Coronary artery (tissue), 2 donors: ENCODE data around the gene ARHGAP44.

Source experiments
- DNase-seq: peaks from one replicate; pipeline ENCODE4 v3.0.0-alpha.2; 2017; ENCODE audit warnings: low spot score
- H3K27ac ChIP-seq, 2 donors: fragments of 200-600 bp; sonication (generic); one replicate each; pipeline ENCODE4 v1.5.1; 2016 to 2019
- H3K4me3 ChIP-seq: fragments of 200-600 bp; sonication (generic); 2 replicates; pipeline ENCODE4 v1.5.1; 2016; ENCODE audit warnings: mild to moderate bottlenecking, moderate library complexity
- CTCF ChIP-seq: fragments of 200-600 bp; sonication (generic); IDR thresholded peaks from one replicate; pipeline ENCODE4 v1.5.1; 2019; ENCODE audit warnings: antibody characterized with exemption

ARHGAP44 gene

GRCh38 chr17:12928736-12929135, 139.4 kb downstream of the ARHGAP44 start:
- H3K27ac ChIP-seq = peak overlapping the region in 1 of 2 donors; percentile 8
- H3K4me3 ChIP-seq = no peak overlapping the region
- DNase-seq = no peak
- TF ChIP-seq CTCF = no peak

- no peak for DNase-seq
- TF ChIP-seq CTCF = no peak
Measured at GRCh38 chr17:12936501-12936900, 147.2 kb downstream of the ARHGAP44 start.

GRCh38 chr17:12940699-12941098, 151.4 kb downstream of the ARHGAP44 start:
- no peak overlapping the region for H3K27ac ChIP-seq
- no peak overlapping the region for H3K4me3 ChIP-seq
- no peak for DNase-seq
- no peak for TF ChIP-seq CTCF

More at GRCh38 chr17:12936501-12936900, 147.2 kb downstream of the ARHGAP44 start:
- Histone ChIP-seq H3K4me3 (no peak overlapping the region), H3K27ac (no peak overlapping the region)

- no peak for TF ChIP-seq CTCF
- DNase-seq = no peak
- no peak overlapping the region for H3K27ac ChIP-seq
- H3K4me3 ChIP-seq = no peak overlapping the region
Measured at GRCh38 chr17:12947047-12947446, 157.7 kb downstream of the ARHGAP44 start.

- DNase-seq = no peak
- TF ChIP-seq CTCF = no peak
- no peak overlapping the region for H3K27ac ChIP-seq
- no peak overlapping the region for H3K4me3 ChIP-seq
Measured at GRCh38 chr17:12952012-12952411, 162.7 kb downstream of the ARHGAP44 start.

- TF ChIP-seq CTCF = no peak
- Histone ChIP-seq H3K27ac (no peak overlapping the region), H3K4me3 (no peak overlapping the region)
- no peak for DNase-seq
Measured at GRCh38 chr17:12953156-12953555, 163.9 kb downstream of the ARHGAP44 start.

- TF ChIP-seq CTCF = no peak
- Histone ChIP-seq H3K27ac (no peak overlapping the region), H3K4me3 (no peak overlapping the region)
- DNase-seq = no peak
Measured at GRCh38 chr17:12955521-12955920, 166.2 kb downstream of the ARHGAP44 start.
